HCT116 (cell line): ENCODE data around the gene LMO7.

Experiments used
- EGR1 ChIP-seq: IDR thresholded peaks from 2 replicates; pipeline ENCODE4 v1.6.1; 2012; ENCODE audit warnings: low read depth
- ELF1 ChIP-seq: IDR thresholded peaks from 2 replicates; pipeline ENCODE4 v1.6.1; 2012; ENCODE audit warnings: low read depth, borderline replicate concordance
- EZH2 ChIP-seq: fragments of 200-600 bp; sonication (generic); IDR thresholded peaks from 2 replicates; pipeline ENCODE4 v1.6.1; 2017; ENCODE audit warnings: antibody characterized with exemption, mixed run types
- EZH2phosphoT487 ChIP-seq: fragments of 200-600 bp; IDR thresholded peaks from 2 replicates; pipeline ENCODE4 v1.6.1; 2018; ENCODE audit warnings: antibody characterized with exemption, borderline replicate concordance
- POLR2A ChIP-seq: IDR thresholded peaks from 2 replicates; pipeline ENCODE4 v1.7.0; 2011; ENCODE audit warnings: borderline replicate concordance; ENCODE audit not compliant: insufficient read depth, insufficient read length; ENCODE audit errors: extremely low read depth
- POLR2AphosphoS5 ChIP-seq: IDR thresholded peaks from 2 replicates; pipeline ENCODE4 v1.6.1; 2011; ENCODE audit warnings: mild to moderate bottlenecking, low read depth, low read length, moderate library complexity
- RAD21 ChIP-seq: IDR thresholded peaks from 2 replicates; pipeline ENCODE4 v1.6.1; 2012; ENCODE audit warnings: low read depth, mild to moderate bottlenecking
- SIN3A ChIP-seq: IDR thresholded peaks from 2 replicates; pipeline ENCODE4 v1.6.1; 2012; ENCODE audit warnings: low read depth
- SP1 ChIP-seq: IDR thresholded peaks from 2 replicates; pipeline ENCODE4 v1.6.1; 2012; ENCODE audit warnings: low read depth
- SRF ChIP-seq: IDR thresholded peaks from 2 replicates; pipeline ENCODE4 v1.6.1; 2012; ENCODE audit warnings: low read depth
- TCF7L2 ChIP-seq: IDR thresholded peaks from 2 replicates; pipeline ENCODE4 v1.7.0; 2011; ENCODE audit warnings: borderline replicate concordance, inconsistent platforms; ENCODE audit not compliant: insufficient read depth, insufficient read length; ENCODE audit errors: extremely low read depth
- TF ChIP-seq, protein P1 (sequence below), 3 experiments: fragments of 200-600 bp in 1 of 3; sonication (generic) in 1 of 3; IDR thresholded peaks in 2 of 3; conservative IDR thresholded peaks in 1 of 3; 2 replicates each; pipeline ENCODE4 v1.5.1; 2012 to 2017; ENCODE audit warnings: low read depth in 2 of 3, low read length in 2 of 3, antibody characterized with exemption in 1 of 3, borderline replicate concordance in 1 of 3, control low read depth in 1 of 3, mild to moderate bottlenecking in 1 of 3, mixed read lengths in 1 of 3, mixed run types in 1 of 3, moderate library complexity in 1 of 3; ENCODE audit not compliant: insufficient read depth in 1 of 3
- TF ChIP-seq, protein P2 (sequence below): IDR thresholded peaks from 2 replicates; pipeline ENCODE4 v1.6.1; 2012; ENCODE audit warnings: low read depth
- TF ChIP-seq, protein P3 (sequence below): IDR thresholded peaks from 2 replicates; pipeline ENCODE4 v1.6.1; 2012

DNA sequence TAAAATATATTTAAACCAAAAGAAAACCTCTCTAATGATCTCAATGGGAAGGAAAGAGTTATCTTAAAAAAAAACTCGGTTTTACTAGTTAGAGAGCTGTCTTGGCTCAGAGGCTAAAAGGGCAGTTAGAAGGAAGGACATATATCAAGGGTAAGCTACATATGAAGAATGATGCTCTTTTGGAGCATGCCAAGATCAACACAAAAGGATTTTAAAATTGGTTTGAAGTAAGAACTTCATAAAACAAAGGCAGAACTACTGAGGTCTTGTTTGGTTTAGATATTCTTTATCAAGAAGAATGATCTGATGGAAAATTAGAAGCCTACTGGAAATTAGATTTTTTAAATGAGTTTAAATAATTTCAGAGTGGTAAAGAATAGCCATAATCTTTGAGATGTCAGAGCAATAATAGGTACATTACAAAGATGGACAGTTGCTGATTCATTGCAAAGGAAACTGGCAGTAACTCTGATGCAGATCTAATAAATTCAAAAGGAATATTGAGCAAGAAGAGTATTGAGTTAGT lies 39.4 kb upstream of the LMO7 start:
- TF ChIP-seq POLR2AphosphoS5, result no peak
- TF ChIP-seq SP1, result no peak
- TF ChIP-seq SIN3A, result no peak
- no peak for TF ChIP-seq EZH2
- TF ChIP-seq, protein P1, sequence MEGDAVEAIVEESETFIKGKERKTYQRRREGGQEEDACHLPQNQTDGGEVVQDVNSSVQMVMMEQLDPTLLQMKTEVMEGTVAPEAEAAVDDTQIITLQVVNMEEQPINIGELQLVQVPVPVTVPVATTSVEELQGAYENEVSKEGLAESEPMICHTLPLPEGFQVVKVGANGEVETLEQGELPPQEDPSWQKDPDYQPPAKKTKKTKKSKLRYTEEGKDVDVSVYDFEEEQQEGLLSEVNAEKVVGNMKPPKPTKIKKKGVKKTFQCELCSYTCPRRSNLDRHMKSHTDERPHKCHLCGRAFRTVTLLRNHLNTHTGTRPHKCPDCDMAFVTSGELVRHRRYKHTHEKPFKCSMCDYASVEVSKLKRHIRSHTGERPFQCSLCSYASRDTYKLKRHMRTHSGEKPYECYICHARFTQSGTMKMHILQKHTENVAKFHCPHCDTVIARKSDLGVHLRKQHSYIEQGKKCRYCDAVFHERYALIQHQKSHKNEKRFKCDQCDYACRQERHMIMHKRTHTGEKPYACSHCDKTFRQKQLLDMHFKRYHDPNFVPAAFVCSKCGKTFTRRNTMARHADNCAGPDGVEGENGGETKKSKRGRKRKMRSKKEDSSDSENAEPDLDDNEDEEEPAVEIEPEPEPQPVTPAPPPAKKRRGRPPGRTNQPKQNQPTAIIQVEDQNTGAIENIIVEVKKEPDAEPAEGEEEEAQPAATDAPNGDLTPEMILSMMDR (IDR thresholded peaks at IDR 0.05 in 2 of 3, conservative IDR thresholded peaks at IDR 0.05 in 1 of 3; ENCODE audit: borderline replicate concordance in 1 of 3, insufficient read depth in 1 of 3, low read depth in 2 of 3, low read length in 2 of 3), result no peak
- no peak for TF ChIP-seq EGR1
- TF ChIP-seq, protein P2, sequence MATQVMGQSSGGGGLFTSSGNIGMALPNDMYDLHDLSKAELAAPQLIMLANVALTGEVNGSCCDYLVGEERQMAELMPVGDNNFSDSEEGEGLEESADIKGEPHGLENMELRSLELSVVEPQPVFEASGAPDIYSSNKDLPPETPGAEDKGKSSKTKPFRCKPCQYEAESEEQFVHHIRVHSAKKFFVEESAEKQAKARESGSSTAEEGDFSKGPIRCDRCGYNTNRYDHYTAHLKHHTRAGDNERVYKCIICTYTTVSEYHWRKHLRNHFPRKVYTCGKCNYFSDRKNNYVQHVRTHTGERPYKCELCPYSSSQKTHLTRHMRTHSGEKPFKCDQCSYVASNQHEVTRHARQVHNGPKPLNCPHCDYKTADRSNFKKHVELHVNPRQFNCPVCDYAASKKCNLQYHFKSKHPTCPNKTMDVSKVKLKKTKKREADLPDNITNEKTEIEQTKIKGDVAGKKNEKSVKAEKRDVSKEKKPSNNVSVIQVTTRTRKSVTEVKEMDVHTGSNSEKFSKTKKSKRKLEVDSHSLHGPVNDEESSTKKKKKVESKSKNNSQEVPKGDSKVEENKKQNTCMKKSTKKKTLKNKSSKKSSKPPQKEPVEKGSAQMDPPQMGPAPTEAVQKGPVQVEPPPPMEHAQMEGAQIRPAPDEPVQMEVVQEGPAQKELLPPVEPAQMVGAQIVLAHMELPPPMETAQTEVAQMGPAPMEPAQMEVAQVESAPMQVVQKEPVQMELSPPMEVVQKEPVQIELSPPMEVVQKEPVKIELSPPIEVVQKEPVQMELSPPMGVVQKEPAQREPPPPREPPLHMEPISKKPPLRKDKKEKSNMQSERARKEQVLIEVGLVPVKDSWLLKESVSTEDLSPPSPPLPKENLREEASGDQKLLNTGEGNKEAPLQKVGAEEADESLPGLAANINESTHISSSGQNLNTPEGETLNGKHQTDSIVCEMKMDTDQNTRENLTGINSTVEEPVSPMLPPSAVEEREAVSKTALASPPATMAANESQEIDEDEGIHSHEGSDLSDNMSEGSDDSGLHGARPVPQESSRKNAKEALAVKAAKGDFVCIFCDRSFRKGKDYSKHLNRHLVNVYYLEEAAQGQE, result no peak
- TF ChIP-seq POLR2A, result no peak
- no peak for TF ChIP-seq EZH2phosphoT487
- no peak for TF ChIP-seq SRF
- TF ChIP-seq TCF7L2, result no peak
- no peak for TF ChIP-seq ELF1
- TF ChIP-seq, protein P3, sequence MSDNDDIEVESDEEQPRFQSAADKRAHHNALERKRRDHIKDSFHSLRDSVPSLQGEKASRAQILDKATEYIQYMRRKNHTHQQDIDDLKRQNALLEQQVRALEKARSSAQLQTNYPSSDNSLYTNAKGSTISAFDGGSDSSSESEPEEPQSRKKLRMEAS, result no peak
- TF ChIP-seq RAD21, result no peak
